MM.1S (cell line): Measurements from ENCODE around the gene TBRG4.

ENCODE experiments used
- DNase-seq: peaks from one replicate; pipeline ENCODE4 v3.0.0-alpha.2; 2015
- H2AFZ ChIP-seq: fragments of 300-600 bp; sonication (generic); 2 replicates; pipeline ENCODE4 v1.6.0; 2016; ENCODE audit warnings: antibody characterized with exemption, low read length
- H3F3A ChIP-seq: fragments of 300-600 bp; sonication (generic); 2 replicates; pipeline ENCODE4 v1.6.1; 2016; ENCODE audit warnings: mild to moderate bottlenecking, antibody characterized with exemption, low read length, moderate library complexity, mixed read lengths; ENCODE audit not compliant: insufficient read depth
- H3K27ac ChIP-seq: fragments of 300-600 bp; sonication (generic); 2 replicates; pipeline ENCODE4 v1.5.1; 2016; ENCODE audit warnings: mild to moderate bottlenecking, low read length
- H3K27me3 ChIP-seq: fragments of 300-600 bp; sonication (generic); replicated peaks from 2 replicates; pipeline ENCODE4 v1.6.0; 2016; ENCODE audit warnings: low read length; ENCODE audit not compliant: insufficient read depth
- H3K36me3 ChIP-seq: fragments of 300-600 bp; sonication (generic); replicated peaks from 2 replicates; pipeline ENCODE4 v1.6.1; 2016; ENCODE audit warnings: mild to moderate bottlenecking, low read length, mixed read lengths; ENCODE audit not compliant: insufficient read depth
- H3K4me1 ChIP-seq: fragments of 300-600 bp; sonication (generic); 2 replicates; pipeline ENCODE4 v1.6.1; 2016; ENCODE audit warnings: low read length, mixed read lengths
- H3K4me2 ChIP-seq: fragments of 300-600 bp; sonication (generic); 2 replicates; pipeline ENCODE4 v1.6.0; 2016; ENCODE audit warnings: low read depth, low read length
- H3K4me3 ChIP-seq: fragments of 300-600 bp; sonication (generic); 2 replicates; pipeline ENCODE4 v1.5.1; 2016; ENCODE audit warnings: low read length, mixed read lengths
- H3K79me2 ChIP-seq: fragments of 300-600 bp; sonication (generic); 2 replicates; pipeline ENCODE4 v1.6.1; 2016; ENCODE audit warnings: mixed run types, low read length, mixed read lengths
- H3K9ac ChIP-seq: fragments of 300-600 bp; sonication (generic); 2 replicates; pipeline ENCODE4 v1.6.1; 2016; ENCODE audit warnings: low read length, mixed read lengths
- H3K9me2 ChIP-seq: fragments of 300-600 bp; sonication (generic); replicated peaks from 2 replicates; pipeline ENCODE4 v1.6.1; 2016; ENCODE audit warnings: mild to moderate bottlenecking, low read length, mixed read lengths; ENCODE audit not compliant: insufficient read depth
- H3K9me3 ChIP-seq: fragments of 300-600 bp; sonication (generic); replicated peaks from 2 replicates; pipeline ENCODE4 v1.6.1; 2016; ENCODE audit warnings: mild to moderate bottlenecking, low read length, mixed read lengths; ENCODE audit not compliant: insufficient read depth
- H4K20me1 ChIP-seq: fragments of 300-600 bp; sonication (generic); 2 replicates; pipeline ENCODE4 v1.6.1; 2016; ENCODE audit warnings: mild to moderate bottlenecking, low read length, moderate library complexity, mixed read lengths; ENCODE audit not compliant: insufficient read depth
- CTCF ChIP-seq: fragments of 300-600 bp; sonication (generic); IDR thresholded peaks from 2 replicates; pipeline ENCODE4 v1.5.1; 2016; ENCODE audit warnings: antibody characterized with exemption, low read length, mixed read lengths
- EZH2 ChIP-seq: fragments of 300-600 bp; sonication (generic); optimal IDR thresholded peaks from 2 replicates; pipeline ENCODE3; 2017; ENCODE audit warnings: low read depth, mild to moderate bottlenecking, antibody characterized with exemption, low read length, mixed read lengths
- EZH2phosphoT487 ChIP-seq: fragments of 300-600 bp; sonication (generic); IDR thresholded peaks from 2 replicates; pipeline ENCODE4 v1.6.1; 2018; ENCODE audit warnings: antibody characterized with exemption, low read length

TBRG4 gene

GRCh38 chr7:45119550-45119949, 8.1 kb upstream of the TBRG4 start:
- Histone ChIP-seq H3K79me2 (no peaks in the 10 kb centered on the region), H3K27ac (no peak overlapping the region)
- TF ChIP-seq EZH2 (no peak), EZH2phosphoT487 (no peak)

GRCh38 chr7:45118889-45119331, 7.4 kb upstream of the TBRG4 start:
- peaks cover 7% of the 10 kb centered on the region for H3K4me1 ChIP-seq
- H3K9me2 ChIP-seq, result no peaks in the 10 kb centered on the region
- H3K27me3 ChIP-seq, result no peaks in the 10 kb centered on the region
- no peaks in the 10 kb centered on the region for H3K79me2 ChIP-seq
- no peaks in the 10 kb centered on the region for H3K36me3 ChIP-seq
- H3K9ac ChIP-seq, result no peak overlapping the region
- no peak for DNase-seq
- TF ChIP-seq EZH2phosphoT487, result no peak
- H3K4me2 ChIP-seq, result no peak overlapping the region
- H3K4me3 ChIP-seq, result no peak overlapping the region
- no peak overlapping the region for H3K27ac ChIP-seq
- no peak overlapping the region for H2AFZ ChIP-seq
- no peaks in the 10 kb centered on the region for H4K20me1 ChIP-seq
- no peaks in the 10 kb centered on the region for H3K9me3 ChIP-seq
- no peaks in the 10 kb centered on the region for H3F3A ChIP-seq

More at GRCh38 chr7:45119550-45119949, 8.1 kb upstream of the TBRG4 start:
- Histone ChIP-seq H3K4me2 (no peak overlapping the region), H2AFZ (no peak overlapping the region), H3F3A (no peaks in the 10 kb centered on the region), H3K4me3 (no peak overlapping the region), H3K9me3 (no peaks in the 10 kb centered on the region), H3K4me1 (peaks cover 7% of the 10 kb centered on the region), H3K27me3 (no peaks in the 10 kb centered on the region), H3K36me3 (no peaks in the 10 kb centered on the region), H3K9ac (no peak overlapping the region), H3K9me2 (no peaks in the 10 kb centered on the region), H4K20me1 (no peaks in the 10 kb centered on the region)
- no peak for DNase-seq

- no peak overlapping the region for H3K4me3 ChIP-seq
- H4K20me1 ChIP-seq, result no peaks in the 10 kb centered on the region
- H3F3A ChIP-seq, result no peaks in the 10 kb centered on the region
- H3K27ac ChIP-seq, result no peak overlapping the region
- H3K9me3 ChIP-seq, result no peaks in the 10 kb centered on the region
- TF ChIP-seq EZH2 (no peak), CTCF (no peak), EZH2phosphoT487 (no peak)
- no peak for DNase-seq
- no peak overlapping the region for H2AFZ ChIP-seq
- H3K9ac ChIP-seq, result no peak overlapping the region
- no peaks in the 10 kb centered on the region for H3K36me3 ChIP-seq
- no peaks in the 10 kb centered on the region for H3K9me2 ChIP-seq
- H3K4me2 ChIP-seq, result no peak overlapping the region
- H3K4me1 ChIP-seq, result peaks cover 3% of the 10 kb centered on the region
- H3K79me2 ChIP-seq, result no peaks in the 10 kb centered on the region
- H3K27me3 ChIP-seq, result no peaks in the 10 kb centered on the region
These were observed 6.8 kb upstream of the TBRG4 start for GRCh38 chr7:45118292-45118691.

GRCh38 chr7:45117582-45117981, 6.1 kb upstream of the TBRG4 start:
- H3K9me2 ChIP-seq, result no peaks in the 10 kb centered on the region
- no peak overlapping the region for H2AFZ ChIP-seq
- no peaks in the 10 kb centered on the region for H4K20me1 ChIP-seq
- H3K27ac ChIP-seq, result no peak overlapping the region
- no peak overlapping the region for H3K4me3 ChIP-seq
- H3K4me2 ChIP-seq, result no peak overlapping the region
- 0 out of 2 replicates have a peak, but pooled peaks cover under 1% of the 10 kb centered on the region for H3F3A ChIP-seq
- DNase-seq, result no peak
- no peaks in the 10 kb centered on the region for H3K9me3 ChIP-seq
- no peaks in the 10 kb centered on the region for H3K27me3 ChIP-seq
- no peak overlapping the region for H3K9ac ChIP-seq
- no peaks in the 10 kb centered on the region for H3K4me1 ChIP-seq
- H3K79me2 ChIP-seq, result no peaks in the 10 kb centered on the region
- H3K36me3 ChIP-seq, result no peaks in the 10 kb centered on the region
- no peak for TF ChIP-seq CTCF
- no peak for TF ChIP-seq EZH2
- no peak for TF ChIP-seq EZH2phosphoT487
